ENCODE measurements around the gene EFNA2. TPM values are rescaled to one million over a fixed set of nuclear protein-coding genes. Genes with fewer than 3 reads are reported as not detected.

The EFNA2 gene
- 28.0 and 31.0 TPM in 2 replicates for total RNA-seq
- long read RNA-seq: 0 reads

DNA sequence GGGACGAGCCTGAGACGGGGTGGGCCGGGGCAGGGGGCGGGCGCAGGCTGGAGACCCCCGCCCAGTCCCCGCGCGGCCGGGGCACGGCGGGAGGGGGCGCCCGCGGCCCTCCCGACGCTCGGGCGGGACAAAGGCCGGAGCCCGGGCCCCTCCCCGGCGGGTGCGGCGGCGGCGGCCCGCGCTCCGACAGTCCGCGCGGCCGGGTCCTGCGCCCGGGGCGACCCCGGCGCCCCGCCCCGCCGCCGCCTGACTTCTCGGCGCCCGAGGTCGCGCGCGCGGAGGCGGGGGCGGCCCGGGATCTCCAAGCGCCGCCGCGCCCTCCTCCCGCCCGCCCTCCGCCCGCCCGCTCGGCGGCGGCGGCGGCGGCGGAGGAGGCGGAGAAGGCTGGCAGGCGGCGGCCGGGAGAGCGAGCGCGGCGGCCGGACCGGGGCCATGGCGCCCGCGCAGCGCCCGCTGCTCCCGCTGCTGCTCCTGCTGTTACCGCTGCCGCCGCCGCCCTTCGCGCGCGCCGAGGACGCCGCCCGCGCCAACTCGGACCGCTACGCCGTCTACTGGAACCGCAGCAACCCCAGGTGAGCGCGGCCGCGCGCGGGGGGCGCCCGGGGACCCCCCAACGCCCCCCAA is at the start of gene EFNA2:
Gene EFNA2, plus strand, starts transcription at position 137 of the 624 bp plus-strand sequence. Its CDS starts 296 bp downstream, at position 433.
- TF ChIP-seq, protein P1, sequence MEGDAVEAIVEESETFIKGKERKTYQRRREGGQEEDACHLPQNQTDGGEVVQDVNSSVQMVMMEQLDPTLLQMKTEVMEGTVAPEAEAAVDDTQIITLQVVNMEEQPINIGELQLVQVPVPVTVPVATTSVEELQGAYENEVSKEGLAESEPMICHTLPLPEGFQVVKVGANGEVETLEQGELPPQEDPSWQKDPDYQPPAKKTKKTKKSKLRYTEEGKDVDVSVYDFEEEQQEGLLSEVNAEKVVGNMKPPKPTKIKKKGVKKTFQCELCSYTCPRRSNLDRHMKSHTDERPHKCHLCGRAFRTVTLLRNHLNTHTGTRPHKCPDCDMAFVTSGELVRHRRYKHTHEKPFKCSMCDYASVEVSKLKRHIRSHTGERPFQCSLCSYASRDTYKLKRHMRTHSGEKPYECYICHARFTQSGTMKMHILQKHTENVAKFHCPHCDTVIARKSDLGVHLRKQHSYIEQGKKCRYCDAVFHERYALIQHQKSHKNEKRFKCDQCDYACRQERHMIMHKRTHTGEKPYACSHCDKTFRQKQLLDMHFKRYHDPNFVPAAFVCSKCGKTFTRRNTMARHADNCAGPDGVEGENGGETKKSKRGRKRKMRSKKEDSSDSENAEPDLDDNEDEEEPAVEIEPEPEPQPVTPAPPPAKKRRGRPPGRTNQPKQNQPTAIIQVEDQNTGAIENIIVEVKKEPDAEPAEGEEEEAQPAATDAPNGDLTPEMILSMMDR (conservative IDR thresholded peaks at IDR 0.05): no peak
- peaks cover 13% of the 10 kb centered on the region for H3K27me3 Mint-ChIP-seq (ENCODE audit: low read depth)
- H3K27ac Mint-ChIP-seq (ENCODE audit: unreplicated experiment): peak within 1 kb of the TSS; percentile 19
- no peak for DNase-seq (ENCODE audit: low read depth, low spot score)
- H3K4me3 Mint-ChIP-seq: peak within 1 kb of the TSS; percentile 86
- H3K36me3 Mint-ChIP-seq (ENCODE audit: low read depth): no peaks in the 10 kb centered on the region
- peaks cover 8% of the 10 kb centered on the region for H3K4me1 Mint-ChIP-seq
- no peaks in the 10 kb centered on the region for H3K9me3 Mint-ChIP-seq

DNA sequence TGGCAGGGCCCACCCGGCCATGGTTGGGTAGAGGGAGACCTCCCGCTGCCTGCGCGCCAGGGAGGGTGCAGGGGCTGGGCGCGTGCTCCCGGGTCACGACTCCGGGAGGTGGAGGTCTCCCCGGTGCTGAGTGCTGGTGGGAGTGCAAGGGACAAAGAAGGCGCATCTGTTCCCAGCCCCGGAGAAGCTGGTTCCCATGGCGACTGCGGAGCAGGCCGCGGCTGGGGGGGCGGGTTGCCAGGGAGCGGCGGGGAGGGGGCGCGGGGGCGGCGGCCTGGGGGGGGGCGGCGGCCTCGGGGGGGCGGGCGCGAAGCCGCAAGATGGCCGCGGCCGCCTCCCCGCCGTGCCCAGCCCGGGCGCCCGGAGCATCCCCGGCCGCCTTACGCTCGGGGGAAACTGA is 49.1 kb upstream of the EFNA2 start:
- no peak for DNase-seq (ENCODE audit: low read depth, low spot score)
- Mint-ChIP-seq H3K27ac (ENCODE audit: unreplicated experiment) (no peak overlapping the region), H3K9me3 (no peaks in the 10 kb centered on the region), H3K4me1 (peaks cover 19% of the 10 kb centered on the region), H3K27me3 (ENCODE audit: low read depth) (no peaks in the 10 kb centered on the region), H3K4me3 (peak overlapping the region; percentile 38), H3K36me3 (ENCODE audit: low read depth) (no peaks in the 10 kb centered on the region)
- TF ChIP-seq, protein P1 (conservative IDR thresholded peaks at IDR 0.05): no peak

DNA sequence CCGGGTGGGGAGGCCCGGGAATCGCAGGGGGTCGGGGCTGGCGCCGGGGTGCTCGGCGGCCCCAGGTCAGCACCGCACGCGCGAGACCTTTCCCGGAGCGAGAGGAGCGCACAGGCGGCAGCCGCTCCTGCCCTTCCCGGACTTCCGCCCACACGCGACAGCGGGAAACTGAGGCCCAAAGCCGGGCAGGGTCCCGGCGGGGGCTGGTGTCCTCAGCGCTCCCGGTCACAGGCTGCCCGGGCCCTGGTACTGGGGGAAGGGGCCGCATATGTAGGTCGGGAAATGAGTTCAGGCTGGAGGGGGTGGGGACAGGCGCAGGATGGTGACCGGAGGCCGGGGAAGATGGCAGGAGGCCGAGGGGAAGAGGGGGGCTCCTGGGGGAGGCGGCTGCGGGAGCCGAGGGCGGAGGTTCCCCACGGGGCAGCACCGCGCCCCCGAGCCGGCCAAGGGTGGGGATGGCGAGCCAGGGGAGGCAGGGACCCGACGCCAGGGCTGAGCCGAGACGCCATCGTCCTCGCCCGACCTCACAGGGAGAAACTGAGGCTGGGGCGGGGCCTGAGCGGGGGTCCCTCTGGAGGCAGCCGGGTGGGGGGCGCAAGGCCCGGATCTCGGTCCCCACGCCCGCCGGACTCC is 48.5 kb upstream of the EFNA2 start:
- H3K4me1 Mint-ChIP-seq: peaks cover 20% of the 10 kb centered on the region
- peak overlapping the region; percentile 61 for H3K4me3 Mint-ChIP-seq
- no peak overlapping the region for H3K27ac Mint-ChIP-seq (ENCODE audit: unreplicated experiment)
- no peaks in the 10 kb centered on the region for H3K9me3 Mint-ChIP-seq
- no peaks in the 10 kb centered on the region for H3K36me3 Mint-ChIP-seq (ENCODE audit: low read depth)
- H3K27me3 Mint-ChIP-seq (ENCODE audit: low read depth): no peaks in the 10 kb centered on the region
- no peak for DNase-seq (ENCODE audit: low read depth, low spot score)
- TF ChIP-seq, protein P1 (conservative IDR thresholded peaks at IDR 0.05): no peak

DNA sequence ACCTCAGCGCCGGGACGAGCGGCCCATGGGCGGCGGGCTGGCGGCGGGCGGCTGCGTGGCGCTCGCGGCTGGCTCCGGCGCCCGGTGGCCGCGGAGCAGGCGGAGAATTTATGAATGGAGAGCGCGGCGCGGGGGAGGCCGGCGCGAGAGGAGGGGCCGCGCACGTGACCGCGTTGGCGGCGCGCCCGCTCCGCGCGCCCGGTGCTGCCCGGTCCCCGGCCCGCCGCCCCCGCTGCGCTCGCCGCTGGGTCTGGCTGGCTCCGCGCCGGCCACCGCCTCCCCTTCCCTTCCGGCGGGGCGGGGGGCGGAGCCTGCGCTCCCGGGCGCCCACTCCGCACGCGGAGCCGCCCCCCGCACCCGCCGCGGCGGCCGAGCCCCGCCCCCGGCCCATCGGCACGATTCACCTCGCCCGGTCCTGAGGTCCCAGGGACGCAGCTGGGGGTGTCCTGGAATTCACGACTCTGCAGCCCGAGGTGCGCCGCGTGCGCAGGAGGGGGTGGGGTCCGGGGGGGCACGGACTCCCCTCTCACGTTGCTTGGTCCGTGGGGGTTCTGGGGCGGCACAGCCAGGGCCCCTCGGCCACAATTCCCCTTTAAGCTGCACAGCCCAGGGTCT is 47.8 kb upstream of the EFNA2 start, which contains the start of gene CBARP:
Gene CBARP, minus strand, starts transcription at position 252 of the 615 bp plus-strand sequence. CDS start 1,905 bp downstream, outside the sequence.
- Mint-ChIP-seq H3K4me1 (peaks cover 16% of the 10 kb centered on the region), H3K4me3 (peak within 1 kb of the TSS; percentile 87), H3K27ac (ENCODE audit: unreplicated experiment) (peak within 1 kb of the TSS; percentile 62), H3K36me3 (ENCODE audit: low read depth) (no peaks in the 10 kb centered on the region), H3K9me3 (no peaks in the 10 kb centered on the region), H3K27me3 (ENCODE audit: low read depth) (no peaks in the 10 kb centered on the region)
- no peak for DNase-seq (ENCODE audit: low read depth, low spot score)
- TF ChIP-seq, protein P1 (conservative IDR thresholded peaks at IDR 0.05): no peak

DNA sequence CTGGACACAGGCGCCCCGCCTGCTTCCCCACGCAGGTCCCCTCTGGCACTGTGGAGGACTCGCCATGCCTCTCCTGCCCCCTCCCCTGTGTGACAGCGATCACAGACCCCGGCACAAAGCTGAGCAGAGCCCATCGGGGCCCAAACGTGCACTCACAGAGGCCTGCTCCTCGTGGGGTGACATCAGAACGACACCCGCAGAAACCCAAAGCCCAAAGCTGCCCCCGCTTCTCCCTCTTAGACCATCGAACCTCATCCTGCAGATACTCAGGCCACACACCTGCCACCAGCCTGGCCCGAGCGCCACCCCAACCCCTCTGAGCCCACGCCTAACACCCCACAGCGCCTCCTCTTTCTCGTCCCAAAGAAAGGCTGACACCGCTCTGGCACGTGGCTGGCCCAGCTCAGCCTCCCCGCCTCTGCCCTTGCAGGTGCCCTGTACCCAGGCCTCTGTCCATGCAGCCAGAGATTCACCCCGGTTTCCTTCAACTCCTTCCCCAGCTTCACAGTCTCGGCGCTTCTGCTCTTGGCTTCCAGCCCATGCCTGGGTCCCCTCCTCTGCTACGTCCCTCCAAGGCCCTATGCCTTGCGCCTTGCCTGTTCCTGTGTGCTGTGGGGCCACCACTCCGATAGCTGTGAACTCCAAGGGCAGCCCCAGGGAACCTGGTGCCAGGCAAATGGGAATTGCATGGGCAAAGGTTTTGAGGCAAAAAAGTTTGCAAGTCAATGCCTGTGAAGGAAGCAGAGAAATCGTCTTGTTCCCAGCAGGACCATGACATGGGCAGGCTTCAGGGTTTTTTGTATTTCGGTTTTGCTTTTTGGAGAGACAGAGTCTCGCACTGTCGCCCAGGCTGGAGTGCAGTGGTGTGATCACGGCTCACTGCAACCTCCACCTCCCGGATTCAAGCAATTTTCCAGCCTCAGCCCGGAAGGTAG is 47.0 kb upstream of the EFNA2 start:
- peak overlapping the region; percentile 62 for H3K27ac Mint-ChIP-seq (ENCODE audit: unreplicated experiment)
- TF ChIP-seq, protein P1 (conservative IDR thresholded peaks at IDR 0.05): no peak
- peak overlapping the region; percentile 87 for H3K4me3 Mint-ChIP-seq
- DNase-seq (ENCODE audit: low read depth, low spot score): no peak
- H3K36me3 Mint-ChIP-seq (ENCODE audit: low read depth): no peaks in the 10 kb centered on the region
- H3K9me3 Mint-ChIP-seq: no peaks in the 10 kb centered on the region
- H3K27me3 Mint-ChIP-seq (ENCODE audit: low read depth): no peaks in the 10 kb centered on the region
- H3K4me1 Mint-ChIP-seq: peaks cover 16% of the 10 kb centered on the region

Measured in neural crest cell (in vitro differentiated cells).